Activated T-cell treated with anti-CD3 and anti-CD28 coated beads for 1 hour (primary cell): ENCODE data around the gene ATOH8.

Experiments
- DNase-seq: peaks from one replicate; pipeline ENCODE4 v3.0.0-alpha.2; 2020; ENCODE audit warnings: low read depth

Gene ATOH8

DNA sequence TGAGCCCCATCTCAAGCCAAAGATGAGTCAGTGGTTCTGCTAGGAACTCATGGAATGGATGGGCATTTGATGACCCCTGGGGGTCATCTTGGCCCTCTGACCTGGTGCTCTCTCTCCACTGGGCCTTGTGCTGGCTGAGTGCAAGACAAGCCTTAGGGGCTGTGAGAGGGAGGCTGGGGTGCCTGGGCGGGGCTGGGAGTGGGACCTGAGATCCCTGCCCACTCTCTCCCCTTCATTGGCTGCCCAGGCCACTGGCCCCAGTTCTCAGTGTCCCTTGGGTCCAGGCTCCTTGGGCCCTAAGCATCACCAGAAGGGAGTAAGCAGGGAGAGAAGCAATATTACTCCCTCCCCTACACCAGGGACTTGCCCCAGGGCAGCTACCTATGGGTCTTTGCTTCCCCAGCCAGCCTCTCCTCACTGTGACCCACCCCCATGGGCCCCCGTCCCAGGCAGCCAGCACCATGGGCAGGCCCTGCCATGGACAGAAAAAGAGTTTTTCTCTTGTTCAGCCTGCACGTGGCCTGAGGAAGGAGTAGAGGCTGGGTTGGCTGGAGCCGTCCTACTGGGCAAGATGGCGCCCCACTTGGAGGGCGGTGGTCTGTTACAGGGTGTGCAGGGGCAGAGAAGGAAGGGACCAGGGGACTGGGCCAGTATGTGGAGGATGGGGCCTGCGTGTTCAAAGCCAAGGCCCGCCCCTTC lies 33.6 kb downstream of the ATOH8 start:
- no peak for DNase-seq

DNA sequence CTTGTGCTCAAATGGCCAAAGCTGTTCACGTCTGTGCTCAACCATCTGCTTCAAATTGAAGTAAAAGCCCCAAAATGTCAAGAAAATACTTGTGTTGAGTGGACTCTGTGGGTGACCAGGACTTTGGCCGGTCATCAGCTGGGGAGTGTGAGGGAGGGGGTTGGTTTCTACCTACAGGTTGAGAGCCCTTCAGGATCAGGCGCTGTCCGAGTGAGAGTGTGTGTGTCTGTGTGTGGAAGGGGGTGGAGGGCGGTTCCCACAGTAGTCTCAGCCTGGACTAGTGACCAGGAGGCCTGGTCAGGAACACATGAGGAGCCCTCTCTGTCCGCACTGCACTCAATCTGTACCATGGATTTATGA lies 34.2 kb downstream of the ATOH8 start:
- no peak for DNase-seq

DNA sequence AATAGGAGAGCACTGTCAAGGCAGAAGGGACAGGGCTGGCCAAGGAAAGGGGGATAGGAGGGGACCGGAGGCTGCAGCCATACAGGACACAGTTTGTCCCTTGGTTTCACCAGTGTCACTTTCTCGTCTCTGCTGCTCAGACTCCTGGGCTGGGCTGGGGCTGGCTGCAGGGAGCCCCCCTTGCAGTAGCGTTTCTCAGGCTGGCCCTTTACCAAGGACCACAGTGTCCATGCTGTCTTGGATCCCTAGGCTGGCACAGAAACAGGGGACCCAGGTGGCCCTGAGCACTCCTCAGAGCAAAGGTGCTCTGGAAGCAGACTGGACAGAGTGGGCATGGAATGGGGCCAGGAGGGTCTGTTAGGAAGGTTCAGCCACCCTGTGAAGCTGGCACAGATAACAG lies 34.8 kb downstream of the ATOH8 start:
- no peak for DNase-seq

DNA sequence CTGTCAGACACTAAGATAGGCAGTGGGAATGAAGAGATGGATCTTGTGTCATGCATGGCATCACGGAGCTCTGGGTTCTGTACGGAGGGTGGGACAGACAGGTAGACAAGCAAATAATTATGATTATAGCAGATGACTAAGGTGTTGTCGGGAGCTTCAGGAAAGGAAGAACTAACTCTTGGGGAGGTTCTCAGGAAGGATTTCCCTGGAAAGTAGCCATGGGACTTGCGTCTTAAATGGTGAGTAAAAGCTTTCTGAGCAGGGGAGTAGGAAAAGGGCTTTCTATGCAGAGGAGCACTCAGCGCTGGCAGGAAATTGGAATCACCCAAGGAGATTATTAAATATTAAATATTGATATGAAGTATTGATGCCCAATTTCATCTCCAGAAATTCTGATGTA lies 35.5 kb downstream of the ATOH8 start:
- DNase-seq = no peak

DNA sequence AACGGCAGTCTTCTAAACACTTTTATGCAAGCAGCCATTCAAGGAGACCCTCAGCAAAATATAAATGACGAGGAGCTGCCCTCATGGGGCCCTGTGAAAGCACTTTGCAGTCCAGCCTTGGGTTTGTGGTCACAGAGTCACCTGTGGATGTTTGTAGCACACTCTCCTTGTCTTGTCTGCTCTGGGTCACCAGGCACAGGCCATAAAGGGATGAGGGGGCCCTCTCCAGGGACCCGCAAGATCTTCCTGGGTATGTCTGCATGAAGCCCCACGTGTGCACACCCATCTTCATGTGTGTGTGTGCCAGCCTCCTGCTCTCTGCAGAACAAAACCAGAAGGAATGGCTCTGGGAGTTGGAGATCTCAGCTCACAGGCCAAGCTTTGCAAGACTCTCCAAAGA lies 36.2 kb downstream of the ATOH8 start:
- no peak for DNase-seq

DNA sequence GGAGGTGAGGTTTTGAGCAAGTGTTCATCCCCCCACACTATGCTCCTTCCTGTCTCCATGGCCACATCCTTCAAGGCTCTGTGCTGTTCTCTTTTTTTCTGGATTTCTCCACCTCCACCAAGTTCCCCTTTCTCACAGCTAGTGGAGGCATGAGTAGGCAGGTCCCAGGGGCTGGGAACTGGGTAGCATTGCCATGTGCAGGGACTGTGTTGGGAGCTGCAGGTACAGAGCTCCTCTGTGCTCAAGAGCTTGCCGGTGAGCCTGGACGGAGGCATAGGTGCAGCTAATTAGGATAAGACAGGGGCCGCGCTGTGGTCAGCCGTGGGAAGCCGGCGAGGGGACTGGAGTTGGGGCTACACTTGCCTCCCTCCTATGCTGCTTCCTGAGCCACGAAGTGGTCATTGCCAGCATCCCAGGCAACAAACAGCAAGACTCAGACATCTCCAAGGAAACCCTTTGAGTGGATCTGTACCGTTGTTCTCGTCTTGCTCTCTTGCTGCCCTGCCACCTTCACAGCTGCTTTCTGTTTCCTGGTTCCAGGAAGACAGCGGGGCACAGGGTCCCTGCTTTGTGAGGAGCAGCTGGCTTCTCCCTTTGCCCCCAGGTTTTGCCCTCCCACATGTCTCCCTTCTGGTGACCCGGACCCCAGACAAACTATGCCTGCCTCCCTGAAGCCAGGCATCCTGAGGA lies 36.9 kb downstream of the ATOH8 start:
- DNase-seq = no peak

DNA sequence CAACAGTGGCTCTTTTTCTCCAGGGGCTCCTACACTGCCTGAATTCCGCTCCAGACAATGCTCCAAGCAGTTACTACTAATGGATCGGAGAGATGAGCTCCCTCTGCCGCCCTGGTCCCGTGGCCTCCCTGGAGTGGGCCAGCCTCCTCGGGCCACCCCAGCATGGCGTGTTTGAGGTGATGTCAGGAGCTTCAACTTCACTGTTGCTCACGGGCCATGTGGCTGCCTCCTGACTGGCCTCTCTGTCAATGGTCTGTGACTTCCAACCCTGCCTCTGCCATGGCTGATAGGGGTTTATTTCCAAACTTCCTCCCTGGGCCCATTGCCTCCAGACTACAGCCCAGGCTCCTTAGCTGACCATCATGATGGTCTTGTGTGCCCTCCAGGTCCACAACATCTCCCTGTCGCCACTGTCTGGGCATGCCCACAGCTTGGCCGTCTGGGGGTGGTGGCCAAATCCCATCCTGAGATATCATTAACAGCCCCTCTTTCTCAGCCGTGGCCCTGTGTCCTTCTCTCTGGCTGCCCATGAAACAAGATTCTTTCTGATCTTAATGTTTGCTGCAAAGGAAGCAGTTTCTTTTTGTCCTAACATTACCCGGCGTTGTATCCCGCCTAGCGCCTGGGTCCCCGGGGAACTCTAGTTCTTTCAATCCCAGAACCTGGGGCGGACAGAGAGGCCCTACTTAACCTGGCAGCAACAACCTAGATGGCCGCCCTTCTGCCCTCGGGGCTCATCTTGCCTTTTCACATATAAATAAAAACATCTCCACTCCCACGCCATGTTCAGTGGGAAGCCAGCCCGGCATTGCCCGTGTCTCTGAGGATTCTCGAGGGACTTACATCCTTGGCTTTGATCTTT lies 38.1 kb downstream of the ATOH8 start:
- DNase-seq = no peak

DNA sequence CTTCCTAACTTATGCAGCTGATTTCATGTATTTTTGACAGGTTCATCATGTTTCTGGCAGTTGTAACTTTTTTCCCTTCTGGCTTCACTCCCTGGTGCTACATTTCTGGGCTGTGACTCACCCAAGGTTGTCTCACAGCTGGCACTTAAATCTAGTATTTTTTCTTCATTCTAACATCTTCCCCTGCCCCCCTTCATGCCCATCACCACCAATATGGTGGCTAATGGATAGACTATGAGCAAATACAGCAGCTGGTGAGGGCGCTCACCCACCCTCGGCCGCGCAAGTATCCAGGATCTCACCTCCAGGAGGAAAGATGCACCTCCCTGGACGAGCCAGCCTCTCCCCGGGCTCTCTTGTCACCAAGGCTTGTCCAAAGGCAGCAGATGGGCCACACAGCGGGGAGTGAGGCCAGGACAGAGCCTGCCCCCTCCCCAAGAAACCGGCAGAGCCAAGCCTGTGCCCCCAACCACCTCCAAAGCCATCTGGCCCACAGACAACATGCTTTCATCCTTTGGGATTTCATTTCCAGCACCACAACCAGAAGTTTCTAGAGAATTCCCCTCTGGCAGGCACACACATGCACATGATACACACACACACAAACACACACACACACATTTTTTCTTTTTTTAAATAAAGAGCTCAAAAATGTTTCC lies 39.1 kb downstream of the ATOH8 start:
- DNase-seq = no peak

DNA sequence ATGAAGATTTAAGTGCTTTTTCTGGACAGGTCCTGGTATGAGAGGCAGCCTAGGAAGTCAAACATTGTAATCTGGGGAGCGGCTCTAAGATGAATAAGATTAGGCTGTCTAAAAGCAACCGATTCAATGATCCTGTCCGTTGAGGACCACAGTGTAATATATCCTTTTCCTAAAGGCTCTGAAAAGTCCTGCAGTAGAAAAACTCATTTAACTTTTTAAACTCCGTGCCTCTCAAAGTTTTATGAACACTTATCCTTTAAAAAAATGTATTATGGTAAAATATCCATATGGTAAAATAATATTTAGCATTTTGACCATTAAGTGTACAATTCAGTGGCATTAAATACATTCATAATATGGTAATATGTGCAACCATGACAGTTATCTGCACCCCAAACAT lies 39.8 kb downstream of the ATOH8 start:
- no peak for DNase-seq

DNA sequence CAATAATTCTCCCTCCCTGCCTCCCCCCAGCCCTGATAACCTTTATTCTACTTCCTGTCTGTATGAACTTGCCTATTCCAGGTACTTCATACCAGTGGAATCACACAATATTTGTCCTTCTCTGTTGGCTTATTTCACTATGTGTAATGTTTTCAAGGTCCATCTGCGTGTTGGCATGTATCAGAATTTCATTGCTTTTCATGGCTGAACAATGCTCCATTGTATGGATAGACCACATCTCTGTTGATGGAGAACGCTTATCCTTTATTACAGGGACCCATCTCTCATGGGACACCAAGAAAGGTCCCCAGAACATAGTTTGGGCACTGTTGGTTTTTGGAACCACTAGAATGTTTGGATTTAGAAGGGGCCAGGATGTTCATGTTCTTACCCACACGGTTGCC lies 40.2 kb downstream of the ATOH8 start:
- no peak for DNase-seq

DNA sequence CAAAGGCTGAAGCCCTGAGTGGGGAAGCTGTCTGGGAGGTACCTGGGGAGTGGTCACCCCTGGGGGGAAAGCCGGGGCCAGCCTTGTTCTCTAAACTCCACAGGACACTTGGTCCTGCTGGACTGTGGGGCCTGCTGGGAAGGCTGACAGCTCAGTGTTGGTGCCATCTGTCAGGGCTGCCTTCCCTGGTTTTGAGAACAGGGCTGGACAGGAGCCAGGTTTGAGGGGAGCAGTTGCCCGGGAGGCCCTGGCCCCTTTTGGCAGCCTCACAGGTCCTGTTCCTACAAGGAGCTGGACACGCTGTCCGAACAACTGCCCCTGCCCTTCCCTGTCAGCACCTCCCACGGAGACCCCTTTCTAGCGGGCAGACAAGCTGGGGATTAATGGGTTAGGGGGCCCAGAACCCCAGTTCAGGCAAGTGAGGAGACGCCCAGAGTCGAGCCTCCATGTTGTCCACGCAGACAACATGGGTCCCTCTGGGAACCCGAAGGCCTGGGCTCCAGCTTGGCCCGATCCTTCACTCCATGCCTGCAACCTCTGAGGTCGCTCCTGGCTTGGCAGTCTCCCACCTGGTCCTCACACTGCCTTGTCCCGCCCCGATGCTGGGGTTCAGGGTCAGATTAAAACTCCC lies 40.8 kb downstream of the ATOH8 start:
- DNase-seq = no peak

DNA sequence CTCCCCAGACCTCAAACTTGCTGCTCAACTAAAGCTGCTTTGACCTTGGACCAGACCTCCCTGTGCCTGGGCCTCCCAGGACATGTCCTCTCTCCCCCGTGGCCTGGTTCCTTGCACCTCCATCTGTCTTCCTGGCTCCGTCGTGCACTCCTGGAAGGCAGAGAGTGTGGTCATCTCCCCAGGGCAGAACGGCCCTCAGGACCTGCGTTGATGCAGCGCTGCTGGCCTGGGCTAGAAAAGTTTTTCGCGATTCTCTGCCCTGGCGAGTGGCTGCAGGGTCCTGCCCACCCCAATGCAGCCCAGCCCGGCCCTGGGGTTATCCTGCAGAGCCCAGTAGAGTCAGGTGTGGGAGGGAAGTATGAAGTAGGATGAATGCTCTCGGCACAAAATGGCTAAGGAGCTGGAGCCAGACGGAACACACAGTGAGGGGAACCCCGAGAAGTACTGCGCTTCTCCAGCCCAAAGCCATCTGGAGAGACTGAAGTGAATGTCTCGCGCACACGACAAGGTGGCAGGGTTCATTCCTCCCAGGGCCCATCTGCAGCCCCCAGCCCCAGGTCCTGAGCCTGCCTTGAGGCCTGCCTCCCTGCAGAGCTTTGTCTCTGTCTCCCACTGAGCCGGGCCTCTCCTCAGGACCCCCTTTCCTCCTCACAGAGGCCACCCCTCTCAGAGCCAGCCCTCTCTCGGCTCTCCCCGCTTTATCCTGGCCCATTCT lies 41.7 kb downstream of the ATOH8 start:
- no peak for DNase-seq

DNA sequence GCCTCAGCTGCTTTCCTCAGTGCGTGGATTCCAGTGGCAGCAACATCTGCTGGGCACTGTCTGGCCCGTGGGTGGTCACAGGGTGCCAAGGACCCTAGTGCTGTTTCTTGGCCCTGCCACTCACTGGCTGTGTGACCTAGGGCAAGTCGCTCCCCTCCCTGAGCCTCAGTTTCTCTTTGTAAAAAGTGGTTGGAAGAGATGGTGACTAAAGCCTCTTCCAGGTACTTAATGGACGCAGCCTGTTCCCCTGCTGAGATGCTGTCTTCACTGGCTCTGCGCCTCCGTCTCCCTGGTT lies 42.2 kb downstream of the ATOH8 start:
- no peak for DNase-seq

DNA sequence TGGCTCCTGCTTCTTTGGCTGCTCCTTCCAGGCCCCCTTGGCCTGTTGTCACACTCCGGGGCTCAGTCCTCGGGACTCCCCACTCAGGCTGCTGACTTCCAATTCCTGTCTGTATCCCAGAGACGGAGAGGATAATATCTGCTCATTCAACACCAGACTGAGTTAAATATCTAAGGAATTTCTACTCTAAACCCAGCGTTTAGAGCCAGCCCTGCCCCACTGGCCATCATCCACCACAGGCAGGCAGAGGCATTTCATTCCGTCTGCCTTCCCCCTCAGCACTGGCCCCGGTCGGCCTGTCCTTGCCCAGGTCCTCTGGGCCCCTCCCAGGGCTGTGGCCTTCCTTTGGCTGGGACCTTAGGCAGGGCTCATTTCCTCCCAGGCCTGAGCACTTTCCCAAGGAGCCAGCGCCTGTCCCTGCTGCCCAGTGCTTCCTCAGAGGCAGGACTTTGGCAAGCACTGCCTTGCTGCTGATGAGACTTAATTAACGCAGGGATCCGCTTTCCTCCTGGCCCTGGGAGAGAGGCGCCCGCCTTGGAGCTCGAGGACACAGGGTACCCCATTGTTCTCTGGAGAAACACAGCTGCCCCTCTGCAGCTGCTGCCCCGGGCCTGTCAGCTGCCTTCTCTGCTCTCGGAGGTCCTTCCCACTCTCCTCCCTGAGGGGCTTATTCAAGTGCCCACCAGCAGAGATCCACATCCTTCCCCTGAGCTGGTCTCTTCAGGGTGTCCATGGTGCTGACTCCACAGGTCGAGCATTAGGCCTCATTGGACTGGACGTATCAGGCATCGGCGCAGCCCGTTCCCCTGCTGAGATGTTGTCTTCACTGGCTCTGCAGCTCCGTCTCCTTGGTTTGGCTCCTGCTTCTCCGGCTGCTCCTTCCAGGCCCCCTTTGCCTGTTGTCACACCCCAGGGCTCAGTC lies 42.8 kb downstream of the ATOH8 start:
- DNase-seq = no peak

DNA sequence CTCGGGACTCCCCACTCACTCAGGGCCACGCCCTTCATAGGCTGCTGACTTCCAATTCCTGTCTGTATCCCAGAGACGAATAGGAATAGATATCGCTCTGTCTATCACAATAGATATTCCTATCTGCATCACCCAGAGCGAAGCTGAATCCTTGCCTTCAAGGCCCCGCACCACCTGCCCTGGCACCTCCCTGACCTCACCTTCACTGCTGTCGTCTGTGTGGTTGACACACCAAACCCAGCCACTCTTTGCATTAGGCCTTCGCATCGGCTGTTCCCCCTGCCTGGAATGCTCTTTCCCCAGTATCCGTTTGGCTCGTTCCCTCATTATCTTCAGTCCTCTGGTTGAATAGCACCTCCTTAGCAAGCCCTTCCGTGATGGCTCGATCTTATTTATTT lies 43.5 kb downstream of the ATOH8 start:
- DNase-seq = no peak

DNA sequence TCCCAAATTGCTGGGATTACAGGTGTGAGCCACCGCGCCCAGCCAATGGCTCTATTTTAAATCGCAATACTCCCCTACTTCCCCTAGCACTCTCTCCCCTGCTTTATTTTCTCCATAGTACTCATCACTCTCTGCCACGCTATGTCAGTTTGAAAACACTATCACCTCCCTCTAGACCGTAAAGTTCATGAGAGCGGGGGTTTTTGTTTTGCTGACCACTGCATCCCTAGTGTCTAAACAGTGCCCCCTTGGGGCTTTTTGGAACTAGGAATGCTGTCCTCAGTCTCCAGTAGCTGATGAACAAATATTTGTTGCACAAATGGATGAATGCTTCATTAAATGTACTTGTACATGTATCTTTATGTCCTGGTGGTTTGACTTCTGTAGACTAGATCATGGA lies 44.1 kb downstream of the ATOH8 start:
- DNase-seq = no peak

DNA sequence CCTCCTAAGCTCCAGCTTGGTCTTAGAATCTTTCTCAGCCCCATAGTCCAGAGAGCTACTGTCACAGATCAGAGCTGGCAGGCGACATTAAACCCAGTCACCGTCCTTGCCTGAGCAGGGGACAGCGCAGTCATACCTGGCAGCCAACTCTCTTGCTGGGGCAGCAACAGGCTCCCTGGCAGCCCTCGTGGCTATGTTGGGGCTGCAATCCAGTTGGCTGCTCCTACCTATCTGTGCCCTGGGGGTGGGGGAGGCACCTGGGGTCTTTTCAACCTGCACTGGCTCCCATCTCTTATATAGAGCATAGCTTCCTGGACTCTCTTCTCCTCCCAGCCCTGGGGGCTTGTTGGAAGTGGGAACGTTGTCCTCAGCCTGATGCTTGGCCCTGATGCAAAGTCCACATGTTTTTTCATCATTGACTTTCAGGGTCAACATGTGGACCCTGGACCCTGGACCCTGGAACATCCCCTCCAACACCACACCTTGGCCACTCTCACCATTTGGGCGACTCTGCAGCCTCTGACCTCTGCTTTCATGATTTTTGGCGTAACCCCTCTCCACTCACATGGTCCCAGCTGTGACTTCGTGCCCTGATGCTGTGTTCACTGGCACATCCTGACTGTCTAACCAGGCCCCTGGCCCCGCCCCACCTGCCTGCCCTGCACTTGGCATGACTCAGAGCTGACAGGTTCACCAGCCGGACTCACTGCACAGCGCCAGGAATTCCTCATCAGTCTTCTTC lies 45.6 kb downstream of the ATOH8 start:
- no peak for DNase-seq

DNA sequence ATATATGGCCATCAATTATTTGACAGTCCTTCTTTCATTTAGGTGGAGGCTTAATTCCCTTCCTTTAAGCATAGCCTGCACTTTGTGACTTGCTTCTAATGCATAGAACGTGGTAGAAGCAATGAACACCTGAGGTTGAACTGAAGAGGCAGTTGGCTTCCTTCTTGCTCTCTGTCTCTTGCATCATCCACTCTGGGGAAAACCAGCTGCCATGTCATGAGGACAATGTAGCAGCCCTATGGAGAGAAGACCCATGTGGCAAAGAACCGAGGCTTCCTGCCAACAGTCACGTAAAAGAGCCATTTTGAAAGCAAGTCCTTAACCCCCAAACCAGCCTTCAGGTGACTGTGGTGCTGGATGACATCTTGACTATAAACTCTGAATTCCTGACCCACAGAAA lies 46.8 kb downstream of the ATOH8 start:
- DNase-seq = no peak

DNA sequence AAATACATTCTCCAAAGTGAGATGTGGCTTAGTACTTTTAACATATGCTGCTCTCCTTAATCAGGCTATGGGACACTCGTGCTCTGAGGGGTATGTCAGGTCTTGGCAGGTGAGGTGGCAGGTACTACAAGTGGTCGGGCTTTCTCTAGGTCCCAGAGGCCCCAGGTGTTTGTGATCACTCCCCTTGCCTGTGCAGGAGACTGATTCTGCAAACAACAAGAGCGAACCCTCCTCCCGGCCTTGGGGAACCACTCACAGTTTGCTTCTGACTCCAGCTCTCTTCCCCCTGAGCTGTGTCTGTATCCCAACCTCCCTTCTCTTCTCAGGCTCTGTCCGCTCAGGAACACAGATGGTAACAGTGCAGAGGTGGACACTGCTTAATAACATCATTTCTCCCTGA lies 48.1 kb downstream of the ATOH8 start:
- DNase-seq = no peak
